ENCODE data around the gene AP1B1.

GRCh38 chr22:29348956-29349355 lies 39.4 kb downstream of the AP1B1 start:
- TF ChIP-seq BCLAF1 (IDR thresholded peaks at IDR 0.05) (no peak), SMAD3 (CRISPR knock-in tag; IDR thresholded peaks at IDR 0.05) (no peak), HOXA3 (CRISPR knock-in tag; IDR thresholded peaks at IDR 0.05) (no peak), PAX8 (CRISPR knock-in tag; IDR thresholded peaks at IDR 0.05; ENCODE audit: borderline replicate concordance) (no peak), DNMT1 (CRISPR knock-in tag; IDR thresholded peaks at IDR 0.05) (no peak), HDAC2 (CRISPR knock-in tag; IDR thresholded peaks at IDR 0.05) (no peak), FOXK2 (IDR thresholded peaks at IDR 0.05) (no peak)

Data from HepG2 (cell line).